Measurements from ENCODE around the gene LPIN3.

Gene LPIN3

GRCh38 chr20:41392871-41393704 is 52.5 kb downstream of the LPIN3 start:
- no peak for DNase-seq (ENCODE audit: low read depth in 2 of 2)

- no peak for DNase-seq (ENCODE audit: low read depth in 2 of 2)
Observed at GRCh38 chr20:41393705-41394066, 53.1 kb downstream of the LPIN3 start.

- DNase-seq (ENCODE audit: low read depth in 2 of 2), result no peak
Observed at GRCh38 chr20:41394081-41394480, 53.5 kb downstream of the LPIN3 start.

- no peak for DNase-seq (ENCODE audit: low read depth in 2 of 2)
Observed at GRCh38 chr20:41394931-41395666, 54.5 kb downstream of the LPIN3 start.

GRCh38 chr20:41395667-41396664 is 55.3 kb downstream of the LPIN3 start:
- no peak for DNase-seq (ENCODE audit: low read depth in 2 of 2)

- no peak for DNase-seq (ENCODE audit: low read depth in 2 of 2)
Observed at GRCh38 chr20:41398408-41398807, 57.8 kb downstream of the LPIN3 start.

- no peak for DNase-seq (ENCODE audit: low read depth in 2 of 2)
Observed at GRCh38 chr20:41403604-41404003, 63.0 kb downstream of the LPIN3 start.

GRCh38 chr20:41405436-41405835 is 64.8 kb downstream of the LPIN3 start:
- DNase-seq (ENCODE audit: low read depth in 2 of 2), result no peak

GRCh38 chr20:41406353-41406752 is 65.7 kb downstream of the LPIN3 start:
- no peak for DNase-seq (ENCODE audit: low read depth in 2 of 2)

GRCh38 chr20:41406896-41407444 is 66.3 kb downstream of the LPIN3 start:
- DNase-seq (ENCODE audit: low read depth in 2 of 2), result no peak

- DNase-seq (ENCODE audit: low read depth in 2 of 2), result no peak
Observed at GRCh38 chr20:41407607-41408006, 67.0 kb downstream of the LPIN3 start.

- DNase-seq (ENCODE audit: low read depth in 2 of 2), result no peak
Observed at GRCh38 chr20:41408156-41408794, 67.7 kb downstream of the LPIN3 start.

GRCh38 chr20:41408986-41409385 is 68.4 kb downstream of the LPIN3 start:
- DNase-seq (ENCODE audit: low read depth in 2 of 2), result no peak

Measured in stimulated activated CD4-positive, alpha-beta T cell treated with anti-CD3 and anti-CD28 coated beads, Interleukin-1b, Interleukin-23, amount 100 ng/mL, for 4 hours (primary cell).